ENCODE measurements around the gene BCL2. TPM values are rescaled to one million over a fixed set of nuclear protein-coding genes. Genes with fewer than 3 reads are reported as not detected.

BCL2 gene
- total RNA-seq, 1 experiment from 2014 or later, result 2.2 TPM

DNA sequence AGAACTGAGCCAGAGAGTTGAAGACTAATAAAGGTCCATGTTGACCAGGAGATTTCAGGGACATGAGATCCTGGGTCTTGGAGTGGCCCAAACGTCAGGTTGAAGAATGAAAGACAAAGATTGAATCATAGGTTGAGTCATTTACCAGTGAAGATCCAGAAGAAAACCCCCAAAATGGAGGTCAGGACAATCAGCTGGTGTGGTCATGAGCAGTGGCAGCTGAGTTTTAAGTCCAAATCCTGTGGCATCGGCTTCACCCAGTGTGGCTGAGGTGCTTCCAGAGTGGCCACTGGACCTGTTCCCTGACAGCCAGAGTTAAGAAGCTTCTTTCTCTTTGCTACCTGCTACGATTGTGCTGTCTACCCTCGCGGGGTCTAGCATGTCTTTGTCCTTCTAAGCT lies 234.0 kb downstream of the BCL2 start:
- no peak for DNase-seq (ENCODE audit: low read depth)

- no peak for DNase-seq (ENCODE audit: low read depth)
Measured at GRCh38 chr18:63084219-63084618, 235.3 kb downstream of the BCL2 start.

DNA sequence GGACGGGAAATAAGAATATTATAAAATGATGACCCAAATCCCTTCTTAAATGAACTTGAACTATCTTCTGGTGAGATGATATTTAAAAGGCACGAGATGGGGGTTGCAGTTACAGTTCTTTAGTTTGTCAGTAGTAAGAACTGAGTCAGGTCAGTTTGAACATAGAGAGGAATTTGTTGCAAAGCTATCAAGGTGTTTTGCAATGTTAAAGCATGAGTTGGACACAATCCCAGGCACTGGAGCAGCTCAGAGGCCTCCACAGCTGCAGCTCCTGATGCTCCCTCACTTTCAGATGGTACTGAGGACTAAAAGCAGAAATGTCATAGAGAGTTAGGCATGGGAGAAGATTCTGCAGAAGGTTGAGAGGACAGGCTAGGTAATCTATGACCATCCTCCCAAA lies 236.0 kb downstream of the BCL2 start:
- DNase-seq (ENCODE audit: low read depth), result no peak

- DNase-seq (ENCODE audit: low read depth), result no peak
Measured at GRCh38 chr18:63083020-63083531, 236.5 kb downstream of the BCL2 start.

- no peak for DNase-seq (ENCODE audit: low read depth)
Measured at GRCh38 chr18:63082366-63083019, 237.1 kb downstream of the BCL2 start.

GRCh38 chr18:63079114-63079513 lies 240.5 kb downstream of the BCL2 start:
- DNase-seq (ENCODE audit: low read depth), result no peak

- no peak for DNase-seq (ENCODE audit: low read depth)
Measured at GRCh38 chr18:63078471-63078870, 241.1 kb downstream of the BCL2 start.

DNA sequence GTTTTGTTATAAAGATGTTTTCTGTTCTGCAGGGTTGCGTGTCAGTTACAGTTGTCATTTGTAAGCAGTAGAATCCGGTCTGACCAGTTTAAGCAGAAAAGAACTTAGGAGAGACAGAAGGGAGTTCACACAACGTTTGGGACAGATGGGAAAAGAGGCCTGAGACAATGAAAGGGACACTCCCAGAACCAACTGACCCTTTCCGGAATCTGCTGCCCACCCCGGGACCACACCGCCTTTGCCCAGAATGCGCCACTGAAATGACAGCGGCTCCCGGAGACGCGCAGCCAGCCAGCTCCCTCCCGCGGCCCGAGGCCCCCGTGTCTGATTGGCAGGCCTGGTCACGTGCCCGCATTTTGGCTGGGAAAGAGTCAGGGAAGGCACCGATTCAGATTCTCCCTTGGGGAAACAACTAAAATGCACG lies 244.6 kb downstream of the BCL2 start:
- peak; percentile 72 for DNase-seq (ENCODE audit: low read depth)

DNA sequence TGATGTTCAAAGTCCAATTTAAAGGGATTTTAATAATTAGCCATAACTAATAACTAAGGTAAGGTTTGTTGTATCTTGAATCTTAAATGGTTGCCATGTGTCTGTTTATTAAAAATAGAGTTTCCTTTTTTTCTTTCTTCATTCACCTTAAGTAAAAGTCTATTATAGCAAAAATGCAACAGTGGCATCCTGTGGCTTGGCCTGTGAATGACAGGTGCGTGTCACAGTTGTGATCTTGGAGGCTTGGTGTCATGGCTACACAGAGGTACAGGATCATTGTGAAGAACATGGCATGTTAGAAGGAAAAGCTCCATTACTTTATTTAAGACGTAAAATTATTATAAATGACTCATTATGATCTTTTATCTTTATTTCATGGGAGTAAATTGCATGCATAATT lies 246.1 kb downstream of the BCL2 start:
- DNase-seq (ENCODE audit: low read depth), result no peak

Other genes with a start within 250 kb of the BCL2 start
- 22.7 and 26.2 TPM in 2 replicates for gene KDSR, start 47.4 kb upstream of the BCL2 start, total RNA-seq (2014; rRNA removed; shearing (Covaris generic))
- gene VPS4B, start 102.7 kb upstream of the BCL2 start, total RNA-seq (2014; rRNA removed; shearing (Covaris generic)), result 36.9 and 42.8 TPM in 2 replicates
- not detected in 2 replicates for gene SERPINB5, start 157.2 kb upstream of the BCL2 start, total RNA-seq (2014; rRNA removed; shearing (Covaris generic))
- gene SERPINB12, start 222.6 kb upstream of the BCL2 start, total RNA-seq (2014; rRNA removed; shearing (Covaris generic)), result not detected in 2 replicates

Data from Daoy (cell line).